Testis (tissue), 3 donors: ENCODE data around the gene M6PR. TPM values are rescaled to one million over a fixed set of nuclear protein-coding genes. Genes with fewer than 3 reads are reported as not detected.
"Not testable (repeated sequence)": the region's sequence is repeated elsewhere in the genome, so short reads cannot be mapped to it uniquely, and the experiment has no call there.

Experiments
- DNase-seq: peaks from one replicate; pipeline ENCODE4 v3.0.0-alpha.2; 2019
- H3K27ac ChIP-seq, 2 donors: fragments of 200-600 bp; sonication (generic); one replicate each; pipeline ENCODE4 v1.5.1; 2019
- H3K27me3 ChIP-seq: fragments of 200-600 bp; sonication (generic); one replicate; pipeline ENCODE4 v1.5.1; 2019
- H3K36me3 ChIP-seq: fragments of 200-600 bp; sonication (generic); one replicate; pipeline ENCODE4 v1.5.1; 2017; ENCODE audit warnings: low read depth; ENCODE audit errors: missing control alignments
- H3K4me1 ChIP-seq: fragments of 200-600 bp; sonication (generic); one replicate; pipeline ENCODE4 v1.5.1; 2019
- H3K4me3 ChIP-seq, 2 donors: fragments of 200-600 bp; sonication (generic); one replicate each; pipeline ENCODE4 v1.5.1; 2017 to 2019
- H3K9me3 ChIP-seq: fragments of 200-600 bp; sonication (generic); one replicate; pipeline ENCODE4 v1.5.1; 2017
- CTCF ChIP-seq, 3 experiments: fragments of 450-650 bp in 2 of 3; fragments of 200-600 bp in 1 of 3; sonication (generic) in 1 of 3; IDR thresholded peaks; one replicate each; pipeline ENCODE4 v1.5.1; 2016 to 2019; ENCODE audit warnings: antibody characterized with exemption in 3 of 3, mild to moderate bottlenecking in 2 of 3, moderate library complexity in 1 of 3
- POLR2A ChIP-seq: fragments of 450-650 bp; IDR thresholded peaks from one replicate; pipeline ENCODE4 v1.6.1; 2017; ENCODE audit warnings: antibody characterized with exemption, mild to moderate bottlenecking, moderate library complexity
- WGBS, 2 donors: methylation state at CpG; one replicate each; pipeline ENCODE4 v1.1.5; 2018; 5-methylcytosine and 5-hydroxymethylcytosine counted together
- intact Hi-C: fragments of 100-400 bp; cut with DNase I; formaldehyde crosslinking; loops from one replicate; pipeline ENCODE4 v1.15.1; 2023; ENCODE audit warnings: low total_unique reads
- polyA plus RNA-seq: library from polyadenylated mRNA; stranded (reverse); fragments of 350-450 nt; fragmentation: Illumina TruSeq; extraction: RNeasy Lipid Tissue Mini Kit (QIAGEN cat#74804); gene quantifications from one replicate; pipeline ENCODE4 v1.2.3, GENCODE V29; 2014; ENCODE audit warnings: low read depth, low replicate concordance; ENCODE audit not compliant: insufficient read depth
- total RNA-seq, 2 donors: library from RNA; depleted of rRNA; stranded (reverse); fragments of >200 nt; gene quantifications; one replicate each; pipeline ENCODE4 v1.2.3, GENCODE V29; 2016

Gene M6PR
- total and polyA plus RNA-seq, 3 donors from 2014 or later: 127 to 172 (median 166) TPM

GRCh38 chr12:8922544-8922943, 26.9 kb downstream of the M6PR start:
- Histone ChIP-seq H3K4me1 (no peaks in the 10 kb centered on the region), H3K4me3 (no peak overlapping the region), H3K9me3 (no peaks in the 10 kb centered on the region), H3K36me3 (no peaks in the 10 kb centered on the region), H3K27me3 (no peaks in the 10 kb centered on the region), H3K27ac (no peak overlapping the region)
- no peak for DNase-seq
- no peak for TF ChIP-seq POLR2A
- no peak for TF ChIP-seq CTCF (IDR thresholded peaks at IDR 0.05)
- 95 to 96% methylated on average over 2 to 5 of the region's 5 CpGs for WGBS, 2 donors
- intact Hi-C loops: no loop called here

GRCh38 chr12:8919643-8920042, 29.8 kb downstream of the M6PR start:
- H3K27me3 ChIP-seq, H3K36me3 ChIP-seq, H3K4me1 ChIP-seq, H3K9me3 ChIP-seq, H3K4me3 ChIP-seq, DNase-seq, H3K27ac ChIP-seq, intact Hi-C loops: not testable (repeated sequence)
- WGBS, 2 donors: 85 to 87% methylated on average over 4 of the region's 4 CpGs

- no peak for DNase-seq
- Histone ChIP-seq H3K27ac (no peak overlapping the region), H3K9me3 (no peaks in the 10 kb centered on the region), H3K27me3 (no peaks in the 10 kb centered on the region), H3K4me1 (peaks cover 11% of the 10 kb centered on the region), H3K36me3 (no peaks in the 10 kb centered on the region), H3K4me3 (no peak overlapping the region)
- 57 to 78% methylated on average over 1 of the region's 1 CpG for WGBS, 2 donors
- intact Hi-C loops: no loop called here
- TF ChIP-seq CTCF (IDR thresholded peaks at IDR 0.05) (no peak), POLR2A (no peak)
Measured at GRCh38 chr12:8917751-8918150, 31.7 kb downstream of the M6PR start.

GRCh38 chr12:8917031-8917430, 32.4 kb downstream of the M6PR start:
- no peaks in the 10 kb centered on the region for H3K27me3 ChIP-seq
- H3K27ac ChIP-seq: no peak overlapping the region
- TF ChIP-seq POLR2A: no peak
- no peak for TF ChIP-seq CTCF (IDR thresholded peaks at IDR 0.05)
- H3K9me3 ChIP-seq: no peaks in the 10 kb centered on the region
- peaks cover 12% of the 10 kb centered on the region for H3K4me1 ChIP-seq
- 84% methylated on average over 3 of the region's 3 CpGs for WGBS, 2 donors
- H3K36me3 ChIP-seq: no peaks in the 10 kb centered on the region
- intact Hi-C loops: no loop called here
- DNase-seq: no peak
- no peak overlapping the region for H3K4me3 ChIP-seq

- Histone ChIP-seq H3K4me3 (no peak overlapping the region), H3K4me1 (peaks cover 12% of the 10 kb centered on the region), H3K27ac (no peak overlapping the region), H3K36me3 (no peaks in the 10 kb centered on the region), H3K27me3 (no peaks in the 10 kb centered on the region), H3K9me3 (no peaks in the 10 kb centered on the region)
- intact Hi-C loops: no loop called here
- DNase-seq: no peak
- TF ChIP-seq CTCF (IDR thresholded peaks at IDR 0.05) (no peak), POLR2A (no peak)
Measured at GRCh38 chr12:8916154-8916553, 33.3 kb downstream of the M6PR start.
